Vagina (tissue), 2 donors: Measurements from ENCODE around the gene NUDCD3.

Experiments used
- CTCF ChIP-seq, 3 experiments: fragments of 450-650 bp in 2 of 3; fragments of 200-600 bp in 1 of 3; sonication (generic) in 1 of 3; IDR thresholded peaks; one replicate each; pipeline ENCODE4 v1.5.1; 2017 to 2019; ENCODE audit warnings: antibody characterized with exemption in 3 of 3, mild to moderate bottlenecking in 2 of 3, moderate library complexity in 2 of 3
- POLR2A ChIP-seq, 2 donors: fragments of 450-650 bp; IDR thresholded peaks; one replicate each; pipeline ENCODE4 v1.6.1; 2017; ENCODE audit warnings: antibody characterized with exemption in 2 of 2, mild to moderate bottlenecking in 2 of 2, moderate library complexity in 2 of 2

- TF ChIP-seq CTCF (IDR thresholded peaks at IDR 0.05) (no peak), POLR2A (IDR thresholded peaks at IDR 0.05) (no peak)
Measured at GRCh38 chr7:44486693-44487092, 3.8 kb downstream of the NUDCD3 start.
